GM13976 (cell line): ENCODE data around the gene ATXN10.

Source experiments
- DNase-seq: peaks from one replicate; pipeline ENCODE4 v3.0.0; 2012; ENCODE audit warnings: low spot score
- CTCF ChIP-seq: IDR thresholded peaks from 2 replicates; pipeline ENCODE4 v1.5.1; 2012; ENCODE audit warnings: borderline replicate concordance, mild to moderate bottlenecking; ENCODE audit not compliant: insufficient read depth; ENCODE audit errors: extremely low read depth, missing control alignments, control extremely low read depth
- in situ Hi-C: fragments of 300-500 bp; cut with MboI; formaldehyde crosslinking; loops from one replicate; pipeline ENCODE4 v1.12.0; 2022; ENCODE audit warnings: low sequenced_read_pairs, mixed read lengths, inconsistent platforms; ENCODE audit not compliant: unreplicated experiment

ATXN10 gene

GRCh38 chr22:45720839-45721378 lies 49.3 kb downstream of the ATXN10 start:
- no peak for TF ChIP-seq CTCF
- DNase-seq = no peak
- in situ Hi-C loops = no loop called here

- no peak for DNase-seq
- in situ Hi-C loops = no loop called here
- no peak for TF ChIP-seq CTCF
These were observed 50.4 kb downstream of the ATXN10 start for GRCh38 chr22:45722006-45722405.

- DNase-seq = no peak
- in situ Hi-C loops = no loop called here
- no peak for TF ChIP-seq CTCF
These were observed 54.4 kb downstream of the ATXN10 start for GRCh38 chr22:45726081-45726480.

GRCh38 chr22:45731041-45731797 lies 59.6 kb downstream of the ATXN10 start:
- no peak for TF ChIP-seq CTCF
- no peak for DNase-seq
- in situ Hi-C loops = no loop called here

- no peak for DNase-seq
- no peak for TF ChIP-seq CTCF
- in situ Hi-C loops = no loop called here
These were observed 60.3 kb downstream of the ATXN10 start for GRCh38 chr22:45731798-45732495.

- no peak for DNase-seq
- in situ Hi-C loops = no loop called here
- no peak for TF ChIP-seq CTCF
These were observed 63.6 kb downstream of the ATXN10 start for GRCh38 chr22:45735273-45735672.
